ENCODE measurements around the gene CAPN2.
"Not testable (repeated sequence)": the region's sequence is repeated elsewhere in the genome, so short reads cannot be mapped to it uniquely, and the experiment has no call there.

CAPN2 gene

DNA sequence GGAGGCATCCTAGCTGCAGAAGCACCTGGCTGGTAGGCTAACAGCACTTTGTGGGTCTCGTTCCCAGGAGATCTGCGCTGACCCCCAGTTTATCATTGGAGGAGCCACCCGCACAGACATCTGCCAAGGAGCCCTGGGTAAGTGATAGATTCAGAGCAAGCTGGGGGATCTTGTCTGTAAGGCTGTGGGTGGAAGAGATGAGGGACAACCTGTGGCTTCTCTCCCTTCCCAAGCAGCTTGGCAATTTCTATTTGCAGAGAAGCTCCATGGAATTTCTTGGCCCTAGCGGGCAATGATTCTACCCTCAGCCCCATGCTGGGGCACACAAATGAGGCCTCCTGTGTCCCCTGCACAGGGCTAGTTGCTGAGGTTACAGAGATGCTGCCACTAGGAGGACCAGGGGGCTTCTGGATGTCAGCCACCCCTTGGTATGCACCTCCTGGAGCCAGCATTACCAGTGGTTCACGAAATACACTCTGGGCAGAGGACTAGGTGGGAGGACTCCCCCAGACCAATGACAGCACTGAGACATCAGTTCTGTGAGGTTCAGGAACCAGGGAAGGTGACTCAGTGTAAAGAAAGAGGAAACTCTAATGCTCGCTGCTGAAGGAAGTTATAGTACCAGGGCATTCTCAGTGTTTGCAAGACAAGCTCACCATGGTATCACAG is 5.5 kb downstream of the CAPN2 start:
- no peak for DNase-seq

DNA sequence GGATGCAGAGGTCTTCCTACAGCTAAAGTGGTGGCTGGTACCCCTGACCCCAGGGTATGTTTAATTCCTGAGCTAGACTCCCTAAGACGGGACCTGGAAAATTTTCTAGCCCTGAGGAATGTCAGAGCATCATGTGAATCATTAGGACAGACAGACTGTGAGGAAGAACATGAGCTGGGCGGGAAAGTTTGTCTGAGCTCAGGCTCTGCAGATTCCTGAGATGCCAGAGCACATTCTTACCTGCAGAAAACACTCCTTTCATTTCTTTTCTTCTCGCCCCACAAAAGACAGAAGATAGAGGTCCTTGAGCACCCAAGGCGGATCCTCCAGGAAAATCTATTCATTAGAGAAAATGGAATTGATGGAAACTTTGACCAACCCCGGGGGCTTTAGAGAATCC is 6.5 kb downstream of the CAPN2 start:
- DNase-seq: no peak

DNA sequence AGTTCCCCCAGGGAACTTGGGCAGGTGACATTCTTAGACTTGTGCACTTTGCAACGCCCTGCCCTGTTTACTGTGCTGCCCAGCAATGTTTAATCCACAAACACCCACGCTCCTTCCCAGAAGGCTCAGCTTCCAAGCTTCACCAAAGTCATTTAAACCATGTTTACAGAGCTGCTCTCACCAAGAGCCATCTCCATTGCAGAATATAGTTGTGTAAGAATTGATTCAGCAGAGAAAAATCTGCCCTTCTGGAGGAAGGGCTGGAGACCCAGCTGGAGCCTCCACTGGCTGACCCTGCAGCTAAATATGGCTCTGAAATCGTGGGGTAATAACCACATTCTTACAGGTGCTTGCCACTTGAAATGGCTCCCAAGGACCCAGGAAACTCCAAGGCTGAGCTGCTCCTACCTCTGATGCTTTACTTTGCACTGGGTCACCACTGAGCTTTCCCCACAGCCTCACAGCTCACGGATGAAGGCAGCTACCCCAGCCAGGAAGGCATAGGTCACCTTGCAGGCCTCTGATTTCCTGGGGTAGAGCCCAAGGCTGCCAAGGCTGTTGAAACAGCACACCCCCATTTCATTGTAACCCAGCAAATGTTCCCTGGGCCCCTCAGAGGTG is 8.7 kb downstream of the CAPN2 start:
- no peak for DNase-seq

DNA sequence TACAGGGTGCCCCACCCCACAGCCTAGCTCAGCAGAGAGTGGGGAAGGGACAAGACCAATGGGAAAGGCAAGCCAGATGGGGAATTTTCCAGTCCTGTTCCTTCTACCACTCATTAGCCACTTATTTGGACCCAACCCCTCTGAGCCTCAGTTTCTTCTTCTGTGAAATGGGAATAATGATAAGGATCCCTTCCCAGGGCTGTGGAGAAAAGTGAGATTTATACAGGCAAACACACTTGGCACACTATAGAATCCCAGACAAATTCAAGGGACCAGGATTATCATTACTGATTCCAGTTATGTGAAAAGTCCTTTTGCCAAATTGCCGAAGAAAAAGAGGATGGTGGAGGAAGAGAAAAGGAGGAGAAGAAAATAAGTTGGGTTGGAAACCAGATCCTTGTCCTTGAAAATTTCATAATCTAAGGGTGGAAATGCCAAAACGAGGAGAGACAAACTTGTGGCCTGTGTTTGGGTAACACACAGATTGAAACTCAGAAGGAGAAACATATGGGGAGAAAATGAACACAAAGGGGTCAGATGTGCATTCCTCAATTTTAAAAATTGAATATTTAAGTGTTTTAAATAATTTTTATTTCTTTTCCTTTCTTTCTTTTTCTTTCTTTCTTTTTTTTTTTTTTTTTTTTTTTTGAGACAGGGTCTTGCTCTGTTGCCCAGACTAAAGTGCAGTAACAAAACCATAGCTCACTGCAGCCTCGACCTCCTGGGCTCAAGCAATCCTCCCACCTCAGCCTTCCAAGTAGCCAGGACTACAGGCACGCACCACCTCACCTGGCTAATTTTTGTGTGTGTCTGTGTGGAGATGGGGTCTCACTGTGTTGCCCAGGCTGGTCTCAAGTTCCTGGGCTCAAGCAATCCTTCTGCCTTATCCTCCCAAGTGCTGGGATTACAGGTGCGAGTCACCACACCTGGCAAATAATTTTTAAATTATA is 9.6 kb downstream of the CAPN2 start:
- DNase-seq: no peak

DNA sequence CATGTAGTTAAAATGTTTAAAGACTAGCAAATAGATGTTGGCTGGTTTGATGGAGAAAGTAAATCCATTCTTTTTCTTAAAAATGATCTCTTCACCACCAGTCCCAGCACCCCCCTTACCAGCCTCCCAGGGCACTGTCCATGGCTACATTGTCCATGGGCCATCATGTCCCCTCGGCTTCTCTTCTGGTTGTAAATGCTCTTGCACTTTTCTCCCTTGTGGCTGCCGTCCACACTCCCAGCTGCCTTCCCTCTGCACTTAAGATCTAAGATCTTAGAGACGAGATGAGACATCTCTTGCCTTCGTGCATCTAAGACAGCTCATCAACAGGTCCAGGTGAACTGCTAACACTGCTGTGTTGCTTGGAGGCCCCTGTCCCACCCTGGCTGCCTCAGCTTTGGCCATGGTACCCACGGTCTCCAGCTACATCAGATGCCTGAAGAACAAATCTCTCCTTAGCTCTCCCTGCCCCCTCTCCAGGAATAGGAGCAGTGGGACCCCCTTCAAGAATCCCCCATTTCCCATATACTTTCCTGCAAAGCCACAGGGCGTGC is 11.1 kb downstream of the CAPN2 start:
- no peak for DNase-seq

DNA sequence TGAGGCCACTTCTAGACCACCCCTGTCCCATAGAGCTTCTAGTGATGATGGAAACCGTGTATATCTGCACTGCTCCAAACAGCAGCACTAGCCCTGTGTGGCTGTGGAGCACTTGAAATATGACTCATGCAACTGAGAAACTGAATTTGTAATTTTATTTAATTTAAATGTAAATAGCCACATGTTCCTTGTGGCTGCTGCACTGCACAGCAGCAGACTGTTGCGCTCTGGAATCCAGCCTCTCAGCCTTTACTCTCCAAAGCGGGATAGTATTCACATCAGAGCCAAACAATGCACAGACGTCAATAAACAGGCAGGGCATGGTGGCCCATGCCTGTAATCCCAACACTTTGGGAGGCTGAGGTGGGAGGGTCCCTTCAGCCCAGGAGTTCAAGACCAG is 12.0 kb downstream of the CAPN2 start:
- no peak for DNase-seq

DNA sequence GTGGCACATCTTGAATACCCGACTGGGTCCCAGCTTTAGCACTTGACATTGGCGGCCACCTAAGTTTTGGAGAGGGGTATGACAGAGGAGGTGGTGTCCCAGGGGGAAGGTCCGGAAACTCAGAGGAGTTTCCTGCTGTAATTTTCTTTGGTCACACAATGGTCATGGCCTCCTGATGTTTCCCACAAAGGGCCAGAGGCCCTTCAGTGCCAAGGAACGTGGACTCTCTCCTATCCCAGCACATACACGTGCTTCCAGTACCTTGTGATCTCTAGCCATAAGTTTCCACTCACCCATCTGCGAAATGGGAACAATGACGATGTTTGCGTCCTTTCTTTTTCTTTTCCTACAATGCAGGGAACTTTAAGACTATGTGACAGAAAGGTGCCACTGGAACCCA is 13.2 kb downstream of the CAPN2 start:
- DNase-seq: no peak

DNA sequence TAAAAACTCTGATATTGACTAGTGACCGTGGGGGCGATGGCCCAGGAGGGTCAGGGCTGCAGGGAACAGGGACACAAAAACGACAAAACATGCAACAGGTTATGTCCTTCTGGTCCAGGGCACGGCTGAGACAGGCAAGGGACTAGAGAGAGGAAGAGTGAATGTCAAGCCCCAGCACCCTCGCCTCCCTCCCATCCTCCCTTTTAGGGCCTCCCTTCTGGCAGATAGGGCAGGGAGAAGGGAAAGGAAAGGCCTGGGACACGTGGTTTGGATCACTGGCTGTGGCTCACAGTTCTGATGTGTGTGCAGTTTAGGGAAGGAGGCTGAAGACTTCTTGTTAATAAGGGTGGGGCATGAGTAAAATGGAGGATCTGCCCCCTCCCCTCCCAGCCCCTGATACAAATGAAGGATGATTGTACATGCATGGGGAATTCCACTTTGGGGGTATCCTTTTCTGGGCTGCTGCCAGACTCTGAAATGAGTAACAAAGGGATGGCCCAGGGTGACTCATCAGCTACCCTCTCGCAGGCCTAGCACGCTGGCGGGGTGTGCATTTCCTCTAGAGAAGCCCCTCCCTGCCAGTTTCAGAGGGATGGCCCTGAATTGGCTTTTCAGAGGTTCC is 14.2 kb downstream of the CAPN2 start:
- peak; percentile 87 for DNase-seq

DNA sequence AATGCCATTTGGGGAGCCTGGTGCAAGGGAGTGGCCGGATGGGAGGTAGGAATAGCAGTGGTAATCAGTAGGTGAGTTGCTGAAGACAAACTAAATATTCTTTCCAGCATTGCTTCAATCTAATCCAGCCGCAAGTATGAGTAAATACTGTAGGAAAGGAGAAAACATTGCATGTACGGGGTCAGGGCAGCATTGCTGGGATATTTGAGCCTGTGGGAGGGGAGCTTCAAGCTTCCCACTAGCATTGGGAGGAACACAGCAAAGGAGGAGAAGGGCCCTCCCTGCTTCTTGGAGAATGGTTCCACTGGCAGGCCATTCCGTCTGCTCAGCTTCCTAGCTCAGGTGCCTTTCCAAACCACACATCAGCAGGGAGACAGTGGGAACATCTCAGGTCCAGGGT is 15.2 kb downstream of the CAPN2 start:
- DNase-seq: no peak

DNA sequence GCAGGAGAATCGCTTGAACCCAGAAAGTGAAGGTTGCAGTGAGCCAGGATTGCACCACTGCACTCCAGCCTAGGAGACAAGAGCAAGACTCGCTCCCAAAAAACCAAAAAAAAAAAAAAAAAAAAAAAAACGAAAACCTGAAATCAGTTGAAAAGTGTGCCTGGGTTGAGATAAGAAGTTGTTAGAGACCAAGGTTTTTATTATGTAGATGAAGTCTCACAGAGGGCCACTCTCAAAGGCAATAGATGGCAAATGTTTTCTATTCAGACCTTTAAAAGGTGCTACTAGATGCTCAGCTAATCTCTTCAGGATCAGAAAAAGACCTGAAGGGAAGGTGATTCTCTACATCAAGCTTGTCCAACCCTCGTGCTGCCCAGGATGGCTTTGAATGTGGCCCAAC is 17.6 kb downstream of the CAPN2 start:
- no peak for DNase-seq

DNA sequence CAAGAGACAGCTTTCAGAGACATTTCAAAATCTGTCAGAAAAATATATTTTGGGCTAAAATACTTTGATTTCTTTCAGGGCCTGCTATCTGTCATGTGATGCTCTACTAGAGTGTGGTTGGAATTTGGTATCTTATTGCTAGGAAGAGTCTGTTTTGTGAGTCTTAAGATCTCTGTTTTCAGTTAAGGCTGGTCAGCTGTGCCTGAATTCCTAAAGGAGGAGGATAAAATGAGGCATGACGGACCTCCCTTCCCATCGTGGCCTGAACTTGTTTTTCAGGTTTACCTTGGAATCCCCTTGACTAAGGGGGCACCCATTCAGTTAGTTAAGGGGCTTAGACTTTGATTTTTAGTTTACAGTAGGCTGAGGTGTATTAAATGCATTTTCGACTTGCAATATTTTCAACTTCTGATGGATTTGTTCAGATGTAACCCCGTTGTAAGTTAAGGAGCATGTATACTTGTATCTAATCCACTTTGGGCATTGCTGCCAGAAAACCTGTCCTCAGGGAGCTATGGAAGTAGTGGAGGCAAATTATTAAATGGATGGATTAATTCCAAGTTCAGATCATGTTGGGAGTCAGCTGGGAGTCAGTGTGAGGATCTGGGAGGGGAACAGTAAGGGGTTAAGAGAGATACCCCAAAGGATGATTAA is 18.3 kb downstream of the CAPN2 start:
- DNase-seq: no peak

DNA sequence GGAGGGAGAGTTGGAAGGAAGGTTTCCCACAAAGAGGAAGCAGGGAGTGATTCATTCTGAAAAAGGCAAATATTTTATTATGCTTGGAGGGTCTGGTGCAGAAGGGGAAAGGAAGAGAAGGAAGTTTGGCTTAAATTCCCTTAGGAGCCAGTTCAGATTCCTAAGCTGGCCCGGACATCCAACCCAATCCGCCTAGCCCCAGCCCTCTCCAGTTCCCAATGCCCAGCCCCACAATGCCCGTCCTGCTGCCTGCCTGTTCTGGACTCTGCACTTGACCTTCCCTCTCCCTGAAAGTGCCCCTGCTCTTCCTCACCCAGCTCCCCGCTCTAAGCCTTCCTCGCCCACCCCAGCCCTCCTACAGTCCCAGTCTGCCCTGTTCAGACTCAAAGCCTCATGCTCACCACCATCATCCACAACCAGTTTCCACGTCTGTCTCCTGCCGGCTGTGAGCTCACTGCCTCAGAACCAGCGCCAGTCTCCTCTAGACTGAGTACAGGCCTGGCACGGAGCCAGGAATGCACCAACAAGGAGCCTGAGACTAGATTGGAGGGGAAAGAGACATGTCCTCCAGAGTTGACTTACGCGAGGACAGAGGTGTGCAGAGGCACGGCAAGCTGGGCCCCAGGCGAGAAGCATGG is 18.9 kb downstream of the CAPN2 start:
- no peak for DNase-seq

DNA sequence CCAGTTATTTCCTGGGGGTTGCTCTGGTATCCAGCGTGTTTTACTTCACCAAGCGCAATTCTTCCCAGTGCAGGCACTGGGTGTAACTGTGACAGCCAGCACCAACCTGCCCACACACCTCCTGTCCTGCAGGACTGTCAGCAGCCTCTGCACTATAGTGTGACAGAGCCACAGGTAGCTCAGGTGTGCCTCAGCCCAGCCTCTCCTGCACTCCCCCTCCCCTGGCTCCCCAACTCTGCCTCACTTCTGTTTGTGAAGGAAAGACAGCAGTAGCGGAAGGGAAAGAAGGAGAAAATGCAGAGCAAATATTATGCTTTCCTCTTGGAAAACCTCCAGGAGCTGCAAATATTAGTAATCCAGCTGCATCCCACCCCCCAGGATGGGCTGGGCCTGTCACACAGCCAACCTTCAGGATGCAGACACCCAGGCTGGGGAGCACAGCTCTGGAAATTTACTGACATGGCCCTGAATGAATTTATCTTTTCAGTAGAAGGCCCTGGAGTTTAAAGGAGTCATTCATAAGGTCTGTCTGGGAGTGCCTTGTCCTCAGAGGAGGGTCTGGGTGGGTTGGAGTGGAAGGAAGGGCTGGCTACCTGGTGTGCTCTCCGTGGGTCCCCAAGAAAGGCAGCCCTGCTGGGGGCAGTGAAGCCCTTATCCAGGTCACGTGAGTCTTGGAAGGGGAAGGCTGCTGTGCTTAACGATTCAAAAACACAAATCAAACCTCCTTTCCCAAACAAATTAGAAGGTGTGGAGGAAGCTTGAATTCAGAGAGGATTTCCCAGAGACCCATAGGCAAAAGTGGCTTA is 20.9 kb downstream of the CAPN2 start:
- no peak for DNase-seq

DNA sequence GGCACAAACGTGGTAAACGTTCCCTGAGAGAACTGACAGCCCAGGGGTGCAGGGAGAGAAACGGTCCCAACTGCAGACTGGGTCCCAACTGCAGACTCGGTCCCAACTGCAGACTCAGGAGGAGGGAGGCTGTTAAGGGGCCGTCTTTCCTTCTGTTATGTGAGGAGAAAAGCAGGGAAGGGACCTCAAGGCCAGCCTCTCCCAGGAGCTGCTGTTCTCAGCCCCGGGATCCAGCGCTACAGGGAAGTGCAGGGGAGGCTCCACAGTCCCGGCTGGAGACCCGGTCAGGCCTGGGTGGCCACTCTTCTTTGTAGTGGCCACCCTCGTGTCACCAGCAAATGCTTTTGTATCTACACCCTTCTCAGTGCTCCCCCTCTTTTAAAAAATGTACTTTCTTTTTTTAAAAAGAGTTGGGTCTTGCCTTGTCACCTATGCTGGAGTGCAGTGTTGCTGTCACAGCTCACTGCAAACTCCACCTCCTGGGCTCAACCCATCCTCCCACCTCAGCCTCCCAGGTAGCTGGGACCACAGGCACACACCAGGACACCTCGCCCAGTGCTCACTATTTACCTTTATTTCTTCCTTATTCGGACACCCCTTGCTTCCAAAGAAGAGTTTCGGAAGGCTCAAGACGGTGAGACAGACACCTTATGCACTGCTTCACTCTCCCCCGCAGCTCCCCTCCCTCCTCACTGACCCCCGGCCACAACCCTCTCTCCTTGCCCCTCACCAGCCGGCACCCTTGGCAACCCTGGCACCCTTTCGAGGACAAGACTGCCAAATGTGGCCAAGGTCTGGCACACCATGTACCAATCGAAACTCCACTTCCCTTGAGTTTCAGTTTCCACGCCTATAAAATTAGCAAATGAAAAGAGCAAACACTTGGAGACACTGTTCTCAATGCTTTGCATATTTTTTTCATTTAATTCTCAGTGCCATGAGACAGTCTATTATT is 21.8 kb downstream of the CAPN2 start:
- DNase-seq: no peak

DNA sequence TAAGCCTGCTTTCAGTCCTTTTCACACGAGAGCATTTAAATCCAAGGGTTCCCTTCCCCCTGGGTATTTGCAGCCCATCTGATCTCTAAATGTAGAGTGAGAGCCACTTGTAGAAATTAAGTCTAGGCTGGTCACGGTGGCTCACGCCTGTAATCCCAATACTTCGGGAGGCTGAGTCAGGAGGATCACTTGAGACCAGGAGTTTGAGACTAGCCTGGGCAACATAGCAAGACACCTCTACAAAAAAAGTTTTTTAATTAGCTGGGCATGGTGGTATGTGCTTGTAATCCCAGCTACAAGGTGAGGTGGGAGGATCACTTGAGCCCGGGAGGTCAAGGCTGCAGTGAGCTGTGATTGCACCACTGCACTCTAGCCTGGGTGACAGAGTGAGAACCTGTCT is 24.3 kb downstream of the CAPN2 start:
- not testable (repeated sequence) for DNase-seq

DNA sequence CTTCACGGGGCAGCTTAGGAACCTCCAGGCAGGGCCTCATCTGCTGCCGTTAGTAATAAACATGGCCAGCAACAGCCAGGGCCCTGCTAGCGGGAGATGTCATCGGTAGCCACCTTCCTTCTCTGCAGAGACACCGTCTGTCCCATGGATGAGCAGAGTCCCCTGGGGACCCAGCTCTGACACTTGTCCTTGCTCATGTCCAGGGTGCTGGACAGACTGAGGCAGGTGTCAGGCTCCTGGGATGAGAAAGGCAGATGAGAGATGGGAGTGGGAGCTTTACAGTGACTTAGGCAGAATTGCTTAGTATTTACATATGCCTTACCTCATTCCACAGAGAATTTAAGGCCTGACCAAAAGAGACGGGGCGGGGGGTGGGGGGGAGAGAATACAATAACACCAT is 25.0 kb downstream of the CAPN2 start:
- DNase-seq: no peak

DNA sequence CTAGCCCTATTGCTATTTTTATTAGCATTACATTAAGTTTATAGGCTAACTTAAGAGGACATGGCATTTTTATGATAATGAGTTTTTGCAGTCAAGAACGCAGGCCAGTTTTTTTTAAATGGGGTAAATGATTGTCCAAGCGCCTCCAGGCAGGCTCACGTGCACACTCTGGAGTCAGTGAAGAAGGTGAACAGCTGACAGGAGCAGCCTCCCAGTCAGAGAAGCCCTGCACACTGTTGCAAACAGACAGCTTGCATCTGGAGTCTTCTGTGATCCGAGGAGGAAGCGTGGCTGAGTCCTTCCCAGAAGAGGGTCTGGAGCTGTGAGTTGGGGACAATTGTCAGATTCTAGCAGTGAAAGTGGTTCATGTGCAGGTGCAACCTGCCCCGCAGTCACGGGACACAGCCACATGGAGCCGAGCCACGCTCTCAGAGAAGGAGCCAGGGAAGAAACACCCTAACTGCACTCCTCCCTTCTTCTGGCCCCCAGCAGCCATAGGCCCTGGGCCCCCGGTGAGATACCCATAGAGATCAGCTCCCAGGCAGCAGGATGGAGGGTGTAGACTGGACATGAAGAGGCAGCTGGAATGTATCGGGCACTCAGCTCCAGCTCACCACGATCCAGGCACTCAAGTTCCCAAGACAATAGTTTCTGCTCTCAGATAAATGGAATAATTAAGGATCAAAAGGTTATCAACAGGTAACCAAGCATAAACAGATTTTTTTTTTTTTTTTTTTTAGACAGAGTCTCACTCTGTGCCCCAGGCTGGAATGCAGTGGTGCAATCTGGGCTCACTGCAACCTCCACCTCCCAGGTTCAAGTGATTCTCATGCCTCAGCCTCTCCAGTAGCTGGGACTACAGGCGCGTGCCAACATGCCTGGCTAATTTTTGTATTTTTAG is 26.4 kb downstream of the CAPN2 start:
- DNase-seq: no peak

DNA sequence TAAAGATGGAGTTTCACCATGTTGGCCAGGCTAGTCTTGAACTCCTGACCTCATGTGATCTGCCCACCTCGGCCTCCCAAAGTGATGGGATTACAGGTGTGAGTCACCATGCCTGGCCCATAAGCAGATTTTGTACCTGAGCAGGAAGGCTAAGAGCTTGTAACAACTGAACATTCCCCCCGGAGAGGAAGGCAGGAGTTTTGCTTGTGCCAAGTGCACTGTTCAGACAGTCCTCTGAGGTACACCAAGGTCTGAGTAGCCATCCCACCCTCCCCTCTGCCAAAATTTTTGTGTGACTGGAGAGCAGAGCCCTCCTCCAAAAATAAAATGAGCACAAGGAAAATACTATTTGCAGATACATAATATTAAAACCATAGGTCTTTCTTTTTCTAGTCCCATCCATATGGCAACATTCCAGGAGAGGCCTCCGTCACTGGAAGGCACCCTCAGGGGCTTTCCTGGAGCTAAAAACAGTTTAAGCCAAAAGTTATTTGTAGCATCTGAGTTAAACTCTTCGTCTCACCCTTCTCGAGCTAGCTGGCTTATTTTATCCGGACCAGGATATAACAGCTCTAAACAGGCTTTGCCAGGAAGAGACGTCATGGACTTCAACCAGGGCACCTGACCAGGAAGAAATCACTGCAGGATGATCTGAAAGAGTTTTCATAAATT is 27.2 kb downstream of the CAPN2 start:
- no peak for DNase-seq
